ENCODE data around the gene GATA3. TPM values are rescaled to one million over a fixed set of nuclear protein-coding genes. Genes with fewer than 3 reads are reported as not detected.

The GATA3 gene
- polyA plus RNA-seq, 2 donors: 0.31 to 0.45 TPM

GRCh38 chr10:8044331-8044907 is 10.1 kb upstream of the GATA3 start:
- WGBS, 2 donors: 12 to 15% methylated on average over 12 of the region's 12 CpGs
- Histone ChIP-seq H3K9me3 (ENCODE audit: control insufficient read depth in 2 of 2, insufficient read depth in 1 of 2, low read depth in 1 of 2, low read length in 1 of 2) (peaks cover 2 to 3% of the 10 kb centered on the region in 2 donors), H3K27me3 (ENCODE audit: control insufficient read depth in 1 of 2, insufficient read depth in 2 of 2, low read length in 2 of 2) (peaks cover 8 to 59% of the 10 kb centered on the region in 2 donors), H3K4me1 (ENCODE audit: control insufficient read depth in 2 of 2, insufficient read depth in 2 of 2, low read length in 1 of 2) (peaks cover 11% of the 10 kb centered on the region in 2 donors), H3K4me3 (ENCODE audit: low read depth in 1 of 2, low read length in 2 of 2) (no peak overlapping the region), H3K36me3 (ENCODE audit: control insufficient read depth in 2 of 2, insufficient read depth in 2 of 2, low read length in 1 of 2) (no peaks in the 10 kb centered on the region), H3K27ac (ENCODE audit: low read depth in 2 of 2, low read length in 1 of 2) (no peak overlapping the region)

- peaks cover 16 to 17% of the 10 kb centered on the region in 2 donors for H3K4me1 ChIP-seq (ENCODE audit: control insufficient read depth in 2 of 2, insufficient read depth in 2 of 2, low read length in 1 of 2)
- peaks cover 0 to 3% of the 10 kb centered on the region in 2 donors for H3K9me3 ChIP-seq (ENCODE audit: control insufficient read depth in 2 of 2, insufficient read depth in 1 of 2, low read depth in 1 of 2, low read length in 1 of 2)
- H3K27ac ChIP-seq (ENCODE audit: low read depth in 2 of 2, low read length in 1 of 2): no peak overlapping the region
- 3 to 5% methylated on average over 32 of the region's 32 CpGs for WGBS, 2 donors
- no peaks in the 10 kb centered on the region for H3K36me3 ChIP-seq (ENCODE audit: control insufficient read depth in 2 of 2, insufficient read depth in 2 of 2, low read length in 1 of 2)
- H3K27me3 ChIP-seq (ENCODE audit: control insufficient read depth in 1 of 2, insufficient read depth in 2 of 2, low read length in 2 of 2): peaks cover 9 to 62% of the 10 kb centered on the region in 2 donors
- peak overlapping the region in 1 of 2 donors; percentile 20 for H3K4me3 ChIP-seq (ENCODE audit: low read depth in 1 of 2, low read length in 2 of 2)
These were observed 9.4 kb upstream of the GATA3 start for GRCh38 chr10:8044908-8045725.

- Histone ChIP-seq H3K27ac (ENCODE audit: low read depth in 2 of 2, low read length in 1 of 2) (no peak overlapping the region), H3K4me3 (ENCODE audit: low read depth in 1 of 2, low read length in 2 of 2) (no peak overlapping the region), H3K9me3 (ENCODE audit: control insufficient read depth in 2 of 2, insufficient read depth in 1 of 2, low read depth in 1 of 2, low read length in 1 of 2) (peaks cover 0 to 3% of the 10 kb centered on the region in 2 donors), H3K4me1 (ENCODE audit: control insufficient read depth in 2 of 2, insufficient read depth in 2 of 2, low read length in 1 of 2) (peaks cover 16 to 19% of the 10 kb centered on the region in 2 donors), H3K27me3 (ENCODE audit: control insufficient read depth in 1 of 2, insufficient read depth in 2 of 2, low read length in 2 of 2) (peaks cover 9 to 69% of the 10 kb centered on the region in 2 donors), H3K36me3 (ENCODE audit: control insufficient read depth in 2 of 2, insufficient read depth in 2 of 2, low read length in 1 of 2) (no peaks in the 10 kb centered on the region)
- WGBS, 2 donors: 6 to 8% methylated on average over 17 of the region's 17 CpGs
These were observed 8.6 kb upstream of the GATA3 start for GRCh38 chr10:8045726-8046494.

- Histone ChIP-seq H3K4me3 (ENCODE audit: low read depth in 1 of 2, low read length in 2 of 2) (no peak overlapping the region), H3K27ac (ENCODE audit: low read depth in 2 of 2, low read length in 1 of 2) (no peak overlapping the region), H3K4me1 (ENCODE audit: control insufficient read depth in 2 of 2, insufficient read depth in 2 of 2, low read length in 1 of 2) (peaks cover 20 to 23% of the 10 kb centered on the region in 2 donors), H3K27me3 (ENCODE audit: control insufficient read depth in 1 of 2, insufficient read depth in 2 of 2, low read length in 2 of 2) (peaks cover 9 to 78% of the 10 kb centered on the region in 2 donors), H3K9me3 (ENCODE audit: control insufficient read depth in 2 of 2, insufficient read depth in 1 of 2, low read depth in 1 of 2, low read length in 1 of 2) (peaks cover 0 to 3% of the 10 kb centered on the region in 2 donors), H3K36me3 (ENCODE audit: control insufficient read depth in 2 of 2, insufficient read depth in 2 of 2, low read length in 1 of 2) (no peaks in the 10 kb centered on the region)
- 5 to 7% methylated on average over 30 of the region's 30 CpGs for WGBS, 2 donors
These were observed 6.8 kb upstream of the GATA3 start for GRCh38 chr10:8047452-8048280.

- Histone ChIP-seq H3K27me3 (ENCODE audit: control insufficient read depth in 1 of 2, insufficient read depth in 2 of 2, low read length in 2 of 2) (peaks cover 9 to 70% of the 10 kb centered on the region in 2 donors), H3K4me1 (ENCODE audit: control insufficient read depth in 2 of 2, insufficient read depth in 2 of 2, low read length in 1 of 2) (peaks cover 20 to 23% of the 10 kb centered on the region in 2 donors)
These were observed 6.0 kb upstream of the GATA3 start for GRCh38 chr10:8048281-8049008.

GRCh38 chr10:8049045-8049864 is 5.2 kb upstream of the GATA3 start:
- peaks cover 9 to 64% of the 10 kb centered on the region in 2 donors for H3K27me3 ChIP-seq (ENCODE audit: control insufficient read depth in 1 of 2, insufficient read depth in 2 of 2, low read length in 2 of 2)
- H3K9me3 ChIP-seq (ENCODE audit: control insufficient read depth in 2 of 2, insufficient read depth in 1 of 2, low read depth in 1 of 2, low read length in 1 of 2): no peaks in the 10 kb centered on the region
- H3K36me3 ChIP-seq (ENCODE audit: control insufficient read depth in 2 of 2, insufficient read depth in 2 of 2, low read length in 1 of 2): no peaks in the 10 kb centered on the region
- H3K4me3 ChIP-seq (ENCODE audit: low read depth in 1 of 2, low read length in 2 of 2): peak overlapping the region in 1 of 2 donors; percentile 42
- no peak overlapping the region for H3K27ac ChIP-seq (ENCODE audit: low read depth in 2 of 2, low read length in 1 of 2)
- 3 to 4% methylated on average over 36 to 51 of the region's 51 CpGs for WGBS, 2 donors
- H3K4me1 ChIP-seq (ENCODE audit: control insufficient read depth in 2 of 2, insufficient read depth in 2 of 2, low read length in 1 of 2): peaks cover 16 to 19% of the 10 kb centered on the region in 2 donors

More at GRCh38 chr10:8048281-8049008, 6.0 kb upstream of the GATA3 start:
- WGBS, 2 donors: 5 to 9% methylated on average over 25 to 29 of the region's 29 CpGs
- no peaks in the 10 kb centered on the region for H3K36me3 ChIP-seq (ENCODE audit: control insufficient read depth in 2 of 2, insufficient read depth in 2 of 2, low read length in 1 of 2)
- no peak overlapping the region for H3K4me3 ChIP-seq (ENCODE audit: low read depth in 1 of 2, low read length in 2 of 2)
- H3K9me3 ChIP-seq (ENCODE audit: control insufficient read depth in 2 of 2, insufficient read depth in 1 of 2, low read depth in 1 of 2, low read length in 1 of 2): peaks cover 0 to 1% of the 10 kb centered on the region in 2 donors
- no peak overlapping the region for H3K27ac ChIP-seq (ENCODE audit: low read depth in 2 of 2, low read length in 1 of 2)

- Histone ChIP-seq H3K27me3 (ENCODE audit: control insufficient read depth in 1 of 2, insufficient read depth in 2 of 2, low read length in 2 of 2) (peaks cover 9 to 59% of the 10 kb centered on the region in 2 donors), H3K4me1 (ENCODE audit: control insufficient read depth in 2 of 2, insufficient read depth in 2 of 2, low read length in 1 of 2) (peaks cover 14 to 16% of the 10 kb centered on the region in 2 donors), H3K9me3 (ENCODE audit: control insufficient read depth in 2 of 2, insufficient read depth in 1 of 2, low read depth in 1 of 2, low read length in 1 of 2) (no peaks in the 10 kb centered on the region), H3K4me3 (ENCODE audit: low read depth in 1 of 2, low read length in 2 of 2) (peak overlapping the region in 1 of 2 donors; percentile 42), H3K36me3 (ENCODE audit: control insufficient read depth in 2 of 2, insufficient read depth in 2 of 2, low read length in 1 of 2) (no peaks in the 10 kb centered on the region), H3K27ac (ENCODE audit: low read depth in 2 of 2, low read length in 1 of 2) (no peak overlapping the region)
- 0 to 3% methylated on average over 49 to 68 of the region's 68 CpGs for WGBS, 2 donors
These were observed 4.5 kb upstream of the GATA3 start for GRCh38 chr10:8049865-8050555.
